B cell (primary cell): ENCODE measurements around the gene TP53I3. TPM values are rescaled to one million over a fixed set of nuclear protein-coding genes. Genes with fewer than 3 reads are reported as not detected.
A peak's percentile ranks its signal among the peaks of the same experiment; 100 is the strongest.

Experiments
- ATAC-seq: fragments of 200-7000 bp; cut with Tn5 transposase; one replicate; pipeline ENCODE4 v1.10.0; 2021; ENCODE audit warnings: low read depth, mild to moderate bottlenecking, moderate number of reproducible peaks, moderate library complexity
- CTCF ChIA-PET: fragments of 350-600 bp; sonication (Branson Sonifier 250); formaldehyde crosslinking; loops from one replicate; lab custom pipeline; 2021; ENCODE audit warnings: antibody characterized with exemption, inconsistent platforms; lab: Charles Lee
- POLR2A ChIA-PET: fragments of 350-600 bp; sonication (Branson Sonifier 250); formaldehyde crosslinking; loops from one replicate; lab custom pipeline; 2021; ENCODE audit warnings: antibody characterized with exemption; lab: Charles Lee
- DNase-seq: peaks from one replicate; pipeline ENCODE4 v3.0.0; 2013
- H2AFZ ChIP-seq: 2 replicates; pipeline ENCODE4 v1.6.1; 2012; ENCODE audit warnings: mild to moderate bottlenecking, low read depth, low read length; ENCODE audit not compliant: insufficient read depth, poor library complexity, severe bottlenecking
- H3K27ac ChIP-seq, 2 donors: 1 replicate in 1 of 2; 2 replicates in 1 of 2; pipeline ENCODE4 v1.5.1; 2012 to 2013; ENCODE audit warnings: low read length in 2 of 2, mild to moderate bottlenecking in 2 of 2, moderate library complexity in 1 of 2
- H3K27me3 ChIP-seq, 4 experiments: fragments of 200-600 bp in 1 of 4; sonication (generic) in 1 of 4; replicated peaks in 1 of 4; 1 replicate in 2 of 4; 2 replicates in 2 of 4; pipeline versions ENCODE4 v1.6.1 to v1.7.0; 2013 to 2016; ENCODE audit warnings: low read length in 3 of 4, mild to moderate bottlenecking in 2 of 4, mixed read lengths in 1 of 4, moderate library complexity in 1 of 4; ENCODE audit not compliant: insufficient read depth in 4 of 4, control insufficient read depth in 3 of 4; ENCODE audit errors: control extremely low read depth in 1 of 4
- H3K36me3 ChIP-seq, 2 experiments: replicated peaks in 1 of 2; 1 replicate in 1 of 2; 2 replicates in 1 of 2; pipeline versions ENCODE4 v1.6.1 to v1.7.1; 2013; ENCODE audit warnings: low read length in 1 of 2; ENCODE audit not compliant: insufficient read depth in 2 of 2, control insufficient read depth in 1 of 2; ENCODE audit errors: control extremely low read depth in 1 of 2, extremely low read depth in 1 of 2
- H3K4me1 ChIP-seq, 2 donors: fragments of 200-600 bp in 1 of 2; sonication (generic) in 1 of 2; 1 replicate in 1 of 2; 2 replicates in 1 of 2; pipeline versions ENCODE4 v1.5.1 to v1.6.1; 2013 to 2017; ENCODE audit warnings: low read length in 2 of 2; ENCODE audit not compliant: control insufficient read depth in 2 of 2, insufficient read depth in 2 of 2
- H3K4me2 ChIP-seq: replicated peaks from 2 replicates; pipeline ENCODE3; 2012; ENCODE audit warnings: mild to moderate bottlenecking, low read depth, low read length; ENCODE audit not compliant: poor library complexity, severe bottlenecking
- H3K4me3 ChIP-seq, 5 experiments: fragments of 200-600 bp in 1 of 5; sonication (generic) in 1 of 5; 1 replicate in 3 of 5; 2 replicates in 2 of 5; pipeline versions ENCODE4 v1.5.1 to v1.7.0; 2011 to 2016; ENCODE audit warnings: low read length in 4 of 5, mild to moderate bottlenecking in 4 of 5, low read depth in 2 of 5, control low read depth in 1 of 5, moderate library complexity in 1 of 5; ENCODE audit not compliant: insufficient read depth in 1 of 5; ENCODE audit errors: control extremely low read depth in 1 of 5, extremely low read depth in 1 of 5
- H3K79me2 ChIP-seq: fragments of 200-600 bp; sonication (generic); one replicate; pipeline ENCODE4 v1.6.0; 2016; ENCODE audit warnings: low read length; ENCODE audit not compliant: control insufficient read depth, insufficient read depth
- H3K9ac ChIP-seq: fragments of 200-600 bp; sonication (generic); 2 replicates; pipeline ENCODE4 v1.6.1; 2017; ENCODE audit warnings: mild to moderate bottlenecking, low read length, moderate library complexity
- H3K9me3 ChIP-seq, 3 donors: one replicate each; pipeline versions ENCODE4 v1.6.1 to v1.7.1; 2013; ENCODE audit warnings: low read length in 2 of 3; ENCODE audit not compliant: control insufficient read depth in 2 of 3, insufficient read depth in 1 of 3; ENCODE audit errors: control extremely low read depth in 1 of 3
- H4K20me1 ChIP-seq: 2 replicates; pipeline ENCODE4 v1.6.0; 2012; ENCODE audit warnings: mild to moderate bottlenecking, low read length; ENCODE audit not compliant: insufficient read depth, control insufficient read depth, poor library complexity, severe bottlenecking
- H3K27ac Mint-ChIP-seq: one replicate; pipeline ENCODE4 v1.8.0; 2021; ENCODE audit warnings: mixed read lengths
- H3K27me3 Mint-ChIP-seq: one replicate; pipeline ENCODE4 v1.8.0; 2021; ENCODE audit warnings: mixed read lengths
- H3K4me1 Mint-ChIP-seq: one replicate; pipeline ENCODE4 v1.8.0; 2021; ENCODE audit warnings: mixed read lengths
- H3K4me3 Mint-ChIP-seq: one replicate; pipeline ENCODE4 v1.8.0; 2021; ENCODE audit warnings: mixed read lengths
- H3K9me3 Mint-ChIP-seq: one replicate; pipeline ENCODE4 v1.8.0; 2022; ENCODE audit warnings: mixed read lengths; ENCODE audit not compliant: insufficient read depth
- CTCF ChIP-seq: fragments of 200-600 bp; IDR thresholded peaks from one replicate; pipeline ENCODE4 v1.8.0; 2022; ENCODE audit warnings: antibody characterized with exemption, mild to moderate bottlenecking
- EZH2 ChIP-seq: IDR thresholded peaks from 2 replicates; pipeline ENCODE4 v1.6.1; 2012; ENCODE audit warnings: borderline replicate concordance, low read depth, mild to moderate bottlenecking, moderate library complexity, low read length; ENCODE audit not compliant: insufficient read depth, poor library complexity, severe bottlenecking
- WGBS: methylation state at CpG from one replicate; pipeline ENCODE4 v1.1.5; 2013; ENCODE audit warnings: missing lambda C conversion rate; ENCODE audit not compliant: insufficient coverage; 5-methylcytosine and 5-hydroxymethylcytosine counted together
- intact Hi-C: fragments of 100-400 bp; cut with micrococcal nuclease; formaldehyde crosslinking; loops from one replicate; pipeline ENCODE4 v1.10.0; 2022
- polyA plus RNA-seq: library from polyadenylated mRNA; depleted of rRNA; stranded (reverse); fragments of >200 nt; gene quantifications from 2 replicates; pipeline ENCODE4 v1.2.3, GENCODE V29; 2012
- total RNA-seq, 2 donors: library from RNA; stranded (reverse); fragments of 120-200 nt in 1 of 2; gene quantifications; 1 replicate in 1 of 2; 2 replicates in 1 of 2; pipeline versions ENCODE4 v1.2.3 to v1.2.4, GENCODE V29; 2013 to 2022

Gene TP53I3
- total and polyA plus RNA-seq, 2 donors (not counting 1 experiment from before 2014, with no cell fraction given) = 3.9 to 7.3 TPM

GRCh38 chr2:24123195-24123921, 38.7 kb upstream of the TP53I3 start, which contains the start of the genes FAM228B and PFN4:
Gene FAM228B (plus strand): TSS chr2:24123469. CDS start chr2:24124362, 893 bp downstream.
Gene PFN4 (minus strand): TSS chr2:24123334. CDS start chr2:24122535, 799 bp downstream.
- H3K27me3 Mint-ChIP-seq = no peaks in the 10 kb centered on the region
- no peaks in the 10 kb centered on the region for H3K36me3 ChIP-seq
- H3K9me3 Mint-ChIP-seq = no peaks in the 10 kb centered on the region
- H3K4me1 Mint-ChIP-seq = peaks cover 20% of the 10 kb centered on the region
- H3K4me3 Mint-ChIP-seq = peak within 1 kb of the TSS; percentile 90
- peak within 1 kb of the TSS; percentile 86 for H3K4me2 ChIP-seq
- WGBS = under 1% methylated on average over 103 of the region's 103 CpGs
- ChIA-PET POLR2A (interaction anchor here (0.6 to 1.3 kb wide), 4 partner anchors 47 to 796 kb away, joined by 3 to 11 read pairs (median 6); partner anchors contain the start of genes ATAD2B and SF3B6), CTCF (interaction anchor here (1.3 to 2.6 kb wide), 4 partner anchors 39 to 299 kb away, joined by 4 to 23 read pairs (median 8); partner anchors contain the start of gene TP53I3)
- H3K27ac Mint-ChIP-seq = peak within 1 kb of the TSS; percentile 95
- DNase-seq = peak; percentile 87
- TF ChIP-seq CTCF = no peak
- no peak for TF ChIP-seq EZH2
- H4K20me1 ChIP-seq = no peaks in the 10 kb centered on the region
- no peaks in the 10 kb centered on the region for H3K9me3 ChIP-seq
- H3K9ac ChIP-seq = peak within 1 kb of the TSS; percentile 79
- H3K4me3 ChIP-seq = peak within 1 kb of the TSS; percentile 62 to 80 (median 73)
- H2AFZ ChIP-seq = peak within 1 kb of the TSS; percentile 82
- H3K4me1 ChIP-seq = peaks cover 5 to 18% of the 10 kb centered on the region in 2 donors
- intact Hi-C loops = loop anchor here (1.0 kb wide), 3 partner anchors 47 to 196 kb away; partner anchors contain the start of genes ATAD2B, SF3B6 and WDCP
- peak within 1 kb of the TSS; percentile 70 to 80 for H3K27ac ChIP-seq
- H3K27me3 ChIP-seq = no peaks in the 10 kb centered on the region
- ATAC-seq = peak; percentile 94
- H3K79me2 ChIP-seq = no peaks in the 10 kb centered on the region
